Measurements from ENCODE around the gene RASSF3.

RASSF3 gene

DNA sequence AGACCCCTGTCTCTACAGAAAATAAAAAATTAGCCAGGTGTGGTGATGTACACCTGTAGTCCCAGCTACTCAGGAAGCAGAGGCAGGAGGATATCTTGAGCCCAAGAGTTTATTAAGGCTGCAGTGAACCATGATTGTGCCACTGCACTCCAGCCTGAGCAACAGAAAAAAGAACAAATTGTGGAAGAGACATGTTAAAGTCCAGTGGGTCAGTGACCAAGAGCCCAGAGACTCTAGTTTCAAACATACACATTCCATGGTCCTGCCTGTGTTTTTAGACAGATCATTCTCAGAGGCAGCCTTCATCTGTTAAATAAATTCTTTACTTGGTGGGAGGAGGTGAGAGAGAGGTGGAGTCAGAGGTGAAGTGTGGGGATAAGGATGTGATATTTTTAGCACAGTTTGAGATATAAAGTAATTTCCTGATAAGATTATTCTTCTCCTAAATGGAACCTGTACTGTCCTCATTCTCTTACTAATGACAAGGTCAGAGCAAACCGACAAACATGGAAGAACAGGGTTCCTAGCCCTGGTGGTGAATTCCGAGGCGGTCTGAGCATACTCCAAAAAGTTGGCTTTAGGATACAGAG is 48.7 kb downstream of the RASSF3 start:
- H3K27me3 ChIP-seq: no peaks in the 10 kb centered on the region
- TF ChIP-seq, protein P1, sequence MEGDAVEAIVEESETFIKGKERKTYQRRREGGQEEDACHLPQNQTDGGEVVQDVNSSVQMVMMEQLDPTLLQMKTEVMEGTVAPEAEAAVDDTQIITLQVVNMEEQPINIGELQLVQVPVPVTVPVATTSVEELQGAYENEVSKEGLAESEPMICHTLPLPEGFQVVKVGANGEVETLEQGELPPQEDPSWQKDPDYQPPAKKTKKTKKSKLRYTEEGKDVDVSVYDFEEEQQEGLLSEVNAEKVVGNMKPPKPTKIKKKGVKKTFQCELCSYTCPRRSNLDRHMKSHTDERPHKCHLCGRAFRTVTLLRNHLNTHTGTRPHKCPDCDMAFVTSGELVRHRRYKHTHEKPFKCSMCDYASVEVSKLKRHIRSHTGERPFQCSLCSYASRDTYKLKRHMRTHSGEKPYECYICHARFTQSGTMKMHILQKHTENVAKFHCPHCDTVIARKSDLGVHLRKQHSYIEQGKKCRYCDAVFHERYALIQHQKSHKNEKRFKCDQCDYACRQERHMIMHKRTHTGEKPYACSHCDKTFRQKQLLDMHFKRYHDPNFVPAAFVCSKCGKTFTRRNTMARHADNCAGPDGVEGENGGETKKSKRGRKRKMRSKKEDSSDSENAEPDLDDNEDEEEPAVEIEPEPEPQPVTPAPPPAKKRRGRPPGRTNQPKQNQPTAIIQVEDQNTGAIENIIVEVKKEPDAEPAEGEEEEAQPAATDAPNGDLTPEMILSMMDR (IDR thresholded peaks at IDR 0.05; ENCODE audit: low read depth, low read length): no peak
- H3K4me3 ChIP-seq (ENCODE audit: low read depth, low read length): no peak overlapping the region
- no peaks in the 10 kb centered on the region for H3K9me3 ChIP-seq
- no peak for DNase-seq
- no peaks in the 10 kb centered on the region for H3K4me1 ChIP-seq
- no peaks in the 10 kb centered on the region; the same call in 1 of the 2 replicates for H3K36me3 ChIP-seq

DNA sequence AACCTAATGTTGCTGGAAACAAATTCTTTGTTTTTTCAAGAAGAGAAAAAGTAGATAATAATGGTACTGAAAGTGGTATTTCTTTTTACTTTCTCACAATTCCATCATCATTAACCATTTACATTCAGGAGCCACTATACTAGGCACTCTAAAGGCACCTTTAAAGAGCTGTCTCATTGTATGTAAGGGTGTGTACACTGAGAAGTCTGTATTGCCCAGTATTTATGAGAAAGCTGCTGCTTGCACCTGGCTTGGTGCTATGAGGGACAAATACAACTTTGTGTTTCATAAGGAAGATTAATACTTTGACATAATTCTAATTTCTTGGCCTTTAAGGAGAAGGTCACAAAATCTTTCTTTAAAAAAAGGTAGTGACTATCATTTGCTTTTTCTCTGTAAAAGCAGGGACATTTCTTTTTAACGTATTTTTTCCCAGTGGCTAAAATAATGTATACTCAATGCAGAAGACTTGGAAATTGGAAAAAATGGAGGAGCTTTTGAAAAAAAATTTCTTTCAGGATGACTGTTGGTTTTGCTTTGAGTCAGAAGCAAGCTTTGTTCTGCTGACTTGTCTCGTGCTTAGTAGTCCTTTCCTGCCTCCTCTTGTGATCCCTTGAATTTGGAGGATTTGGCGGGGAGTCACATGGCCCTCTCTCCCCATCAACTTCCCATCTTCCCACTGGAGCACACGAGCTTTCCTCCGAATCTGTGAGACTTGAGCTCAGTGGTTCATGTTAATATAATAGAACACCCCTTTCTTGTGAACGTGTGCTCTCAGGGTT is 50.1 kb downstream of the RASSF3 start:
- no peaks in the 10 kb centered on the region for H3K27me3 ChIP-seq
- H3K36me3 ChIP-seq: no peaks in the 10 kb centered on the region; the same call in 1 of the 2 replicates
- no peaks in the 10 kb centered on the region for H3K9me3 ChIP-seq
- no peak for DNase-seq
- no peak overlapping the region for H3K4me3 ChIP-seq (ENCODE audit: low read depth, low read length)
- TF ChIP-seq, protein P1 (IDR thresholded peaks at IDR 0.05; ENCODE audit: low read depth, low read length): no peak
- no peaks in the 10 kb centered on the region for H3K4me1 ChIP-seq

DNA sequence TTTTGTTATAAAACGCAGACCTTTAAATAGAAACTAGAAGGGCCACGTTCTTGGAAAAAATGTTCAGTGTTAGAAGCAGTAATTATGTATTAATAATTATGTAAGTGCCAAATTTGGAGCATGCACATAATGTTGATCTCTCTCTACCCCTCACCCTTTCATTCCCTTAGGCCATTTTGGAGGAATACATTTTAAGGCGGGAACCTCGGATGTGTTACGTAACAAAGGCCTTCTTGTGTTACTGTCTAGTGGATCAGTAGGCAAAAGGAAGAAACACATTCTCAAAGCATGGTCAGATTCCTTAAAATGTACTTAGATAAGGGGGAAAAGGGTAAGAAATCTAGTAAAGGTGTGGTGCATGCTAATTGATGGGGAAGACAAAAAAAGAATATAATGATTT is 52.7 kb downstream of the RASSF3 start:
- Histone ChIP-seq H3K36me3 (no peaks in the 10 kb centered on the region), H3K27me3 (no peaks in the 10 kb centered on the region), H3K4me1 (no peaks in the 10 kb centered on the region), H3K4me3 (ENCODE audit: low read depth, low read length) (no peak overlapping the region), H3K9me3 (no peaks in the 10 kb centered on the region)
- TF ChIP-seq, protein P1 (IDR thresholded peaks at IDR 0.05; ENCODE audit: low read depth, low read length): no peak
- DNase-seq: no peak

DNA sequence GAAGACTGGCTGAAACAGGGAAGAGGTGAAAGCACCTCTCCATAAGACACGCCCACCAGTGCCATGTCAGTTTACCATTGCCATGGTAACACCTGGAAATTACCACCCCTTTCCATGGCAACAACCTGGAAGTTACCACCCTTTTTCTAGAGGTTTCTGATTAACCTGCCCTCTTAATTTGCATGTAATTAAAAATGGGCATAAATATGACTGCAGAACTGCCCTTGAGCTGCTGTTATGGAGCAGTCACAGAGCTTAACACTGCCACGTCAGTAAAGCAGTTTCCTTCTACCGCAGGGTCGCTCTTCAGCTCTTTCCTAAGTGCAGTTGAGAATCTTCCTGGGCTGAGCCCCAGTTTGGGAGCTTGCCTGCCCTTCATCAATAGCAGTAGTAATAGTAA is 55.2 kb downstream of the RASSF3 start:
- TF ChIP-seq, protein P1 (IDR thresholded peaks at IDR 0.05; ENCODE audit: low read depth, low read length): no peak
- DNase-seq: no peak
- peaks cover 8% of the 10 kb centered on the region for H3K4me1 ChIP-seq
- H3K27me3 ChIP-seq: no peaks in the 10 kb centered on the region
- H3K36me3 ChIP-seq: no peaks in the 10 kb centered on the region
- H3K4me3 ChIP-seq (ENCODE audit: low read depth, low read length): no peak overlapping the region
- H3K9me3 ChIP-seq: no peaks in the 10 kb centered on the region

DNA sequence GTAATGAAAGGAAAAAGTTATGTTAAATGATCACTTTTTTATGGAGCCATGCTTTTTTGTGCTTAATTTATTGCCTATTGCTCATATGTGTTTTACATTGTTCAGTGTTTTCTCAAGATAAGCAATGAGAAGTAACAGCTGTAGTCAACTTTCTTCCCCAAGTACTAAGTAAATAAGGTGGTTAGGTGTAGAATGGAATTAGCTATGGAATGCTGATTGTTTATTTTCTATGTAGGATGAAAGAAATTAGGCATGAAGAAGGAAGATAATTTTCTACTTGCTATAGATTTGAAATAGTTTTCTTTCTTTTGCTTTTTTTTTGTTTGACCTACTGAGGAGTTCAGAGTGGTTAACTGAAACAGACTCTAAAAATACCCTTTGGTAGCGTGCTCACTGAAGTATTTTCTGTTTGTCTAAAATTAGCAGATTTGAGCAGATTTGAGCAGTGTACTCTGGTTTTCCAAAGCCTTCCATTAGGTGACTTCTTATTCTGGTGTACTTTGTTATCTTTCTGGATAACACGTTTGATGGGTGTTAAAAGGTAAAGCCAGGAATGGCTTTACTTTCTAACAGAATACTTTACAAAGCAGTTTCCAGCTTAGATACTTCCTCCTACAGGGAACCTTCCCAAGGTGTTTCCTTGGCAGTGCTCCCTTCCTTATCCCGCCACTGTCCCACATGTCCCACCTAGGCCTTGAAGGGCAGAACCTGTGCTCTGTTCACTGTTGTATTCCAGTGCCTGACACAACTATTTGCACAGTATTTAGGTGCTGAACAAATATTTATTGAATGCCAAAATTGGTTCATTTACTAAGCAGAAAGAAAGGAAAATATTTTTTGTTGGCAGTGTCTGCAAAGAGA is 56.0 kb downstream of the RASSF3 start:
- no peak overlapping the region for H3K4me3 ChIP-seq (ENCODE audit: low read depth, low read length)
- no peaks in the 10 kb centered on the region for H3K27me3 ChIP-seq
- TF ChIP-seq, protein P1 (IDR thresholded peaks at IDR 0.05; ENCODE audit: low read depth, low read length): no peak
- no peak for DNase-seq
- H3K9me3 ChIP-seq: no peaks in the 10 kb centered on the region
- no peaks in the 10 kb centered on the region for H3K36me3 ChIP-seq
- H3K4me1 ChIP-seq: peaks cover 16% of the 10 kb centered on the region

Measured in BE2C (cell line).